ENCODE measurements around the gene MAP3K6. TPM values are rescaled to one million over a fixed set of nuclear protein-coding genes. Genes with fewer than 3 reads are reported as not detected.

Gene MAP3K6
- total RNA-seq, 1 experiment from 2014 or later = 7.7 TPM

- H2BK12ac ChIP-seq (ENCODE audit: insufficient read length, low read depth, low read length) = no peak overlapping the region
- no peak overlapping the region for H2BK120ac ChIP-seq (ENCODE audit: low read depth, low read length, poor library complexity, severe bottlenecking)
- no peaks in the 10 kb centered on the region for H3K79me2 ChIP-seq (ENCODE audit: insufficient read depth, low read length)
- no peaks in the 10 kb centered on the region; a peak in 1 of 7 replicates for H3K36me3 Mint-ChIP-seq (ENCODE audit: insufficient read depth in 1 of 3, low read depth in 3 of 3)
- no peak for TF ChIP-seq CTCF (conservative IDR thresholded peaks at IDR 0.05)
- H2AFZ ChIP-seq (ENCODE audit: low read length) = no peak overlapping the region
- H3T11ph ChIP-seq (ENCODE audit: low read length) = no peak overlapping the region
- peak overlapping the region; percentile 79 for H3K4me2 ChIP-seq (ENCODE audit: insufficient read depth, insufficient read length, low read length)
- H3K4me3 Mint-ChIP-seq = peak overlapping the region in 1 of 2 experiments; percentile 93; a peak in 2 of 5 replicates
- WGBS (ENCODE audit: extremely low coverage, insufficient read length, low lambda C conversion rate) = no CpG with 5 or more reads among the region's 11 CpGs
- DNase-seq = no peak
- H2AK5ac ChIP-seq (ENCODE audit: insufficient read length, low read length) = no peak overlapping the region
- no peak overlapping the region; a peak in 1 of 7 replicates for H3K27ac Mint-ChIP-seq
- peaks cover 3% of the 10 kb centered on the region; the same call in 1 of the 2 replicates for H3K4me1 ChIP-seq (ENCODE audit: insufficient read depth, low read length)
- H3K18ac ChIP-seq (ENCODE audit: insufficient read length, low read depth, low read length) = no peak overlapping the region
- H3K23ac ChIP-seq (ENCODE audit: insufficient read length, low read depth, low read length) = no peak overlapping the region
- H3K14ac ChIP-seq (ENCODE audit: insufficient read depth, low read length) = no peak overlapping the region
- no peak overlapping the region for H3K27ac ChIP-seq (ENCODE audit: insufficient read length, low read depth, low read length)
- H3K79me1 ChIP-seq (ENCODE audit: insufficient read depth, low read depth, low read length, poor library complexity, severe bottlenecking) = no peaks in the 10 kb centered on the region
- no peak overlapping the region for H3K9ac ChIP-seq (ENCODE audit: extremely low read depth, insufficient read length, low read length)
- no peak overlapping the region for H3K4ac ChIP-seq (ENCODE audit: low read depth, low read length)
- no peak overlapping the region for H3K56ac ChIP-seq (ENCODE audit: insufficient read length, low read depth, low read length)
- no peak overlapping the region for H2BK15ac ChIP-seq (ENCODE audit: low read depth, low read length)
- no peak overlapping the region for H4K8ac ChIP-seq (replicated peaks; ENCODE audit: insufficient read length, low read depth, low read length)
- H4K20me1 ChIP-seq (ENCODE audit: control insufficient read depth, insufficient read depth, insufficient read length) = peaks cover 6% of the 10 kb centered on the region
- no peak overlapping the region for H4K5ac ChIP-seq (ENCODE audit: insufficient read length, low read depth, low read length)
- no peak overlapping the region for H2BK20ac ChIP-seq (ENCODE audit: low read depth, low read length, poor library complexity, severe bottlenecking)
- H3K9me3 ChIP-seq (ENCODE audit: control insufficient read depth, low read depth, low read length) = no peaks in the 10 kb centered on the region
- H4K91ac ChIP-seq (ENCODE audit: insufficient read length, low read depth, low read length) = no peak overlapping the region
- peaks cover 22% of the 10 kb centered on the region for H3K23me2 ChIP-seq (ENCODE audit: insufficient read length, low read depth, low read length, poor library complexity, severe bottlenecking)
- H2BK5ac ChIP-seq (ENCODE audit: insufficient read length, low read length) = no peak overlapping the region
- H3K27me3 Mint-ChIP-seq (ENCODE audit: low read depth) = peaks cover 45% of the 10 kb centered on the region
- peaks cover 20 to 37% of the 10 kb centered on the region in 2 experiments for H3K4me1 Mint-ChIP-seq
- no peaks in the 10 kb centered on the region for H3K9me3 Mint-ChIP-seq
- peaks cover 5% of the 10 kb centered on the region; the same call in 1 of the 2 replicates for H3K27me3 ChIP-seq (ENCODE audit: insufficient read depth, low read length)
Observed at GRCh38 chr1:27364696-27365371, 1.9 kb downstream of the MAP3K6 start.

All from H9 (cell line).